Measurements from ENCODE around the gene IFT80.

DNA sequence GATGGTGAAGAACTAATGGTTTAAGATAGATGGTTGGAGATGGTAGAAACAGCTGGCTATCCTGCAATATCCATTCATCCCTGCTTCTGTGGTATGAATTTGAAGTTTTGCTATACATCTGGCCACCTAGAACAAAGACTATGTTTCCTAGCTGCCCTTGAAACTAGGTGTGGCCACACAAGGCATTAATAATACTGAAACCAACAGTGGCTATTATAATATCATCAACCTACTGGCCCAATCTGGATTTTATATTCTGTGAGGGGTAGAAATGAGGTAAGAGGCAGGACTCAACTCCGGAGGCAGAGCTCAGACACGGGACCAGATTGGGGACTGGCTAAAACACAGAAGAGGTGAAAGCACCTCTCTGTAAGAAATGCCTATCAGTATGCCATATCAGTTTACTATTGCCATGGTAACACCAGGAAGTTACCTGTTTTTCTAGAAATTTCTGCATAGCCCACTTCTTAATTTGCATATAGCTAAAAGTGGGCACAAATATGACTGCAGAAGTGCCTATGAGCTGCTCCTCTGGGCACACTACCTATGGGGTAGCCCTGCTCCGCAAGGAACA is 8.4 kb downstream of the IFT80 start:
- no peak for TF ChIP-seq JUND (IDR thresholded peaks at IDR 0.05)
- TF ChIP-seq, protein P1, sequence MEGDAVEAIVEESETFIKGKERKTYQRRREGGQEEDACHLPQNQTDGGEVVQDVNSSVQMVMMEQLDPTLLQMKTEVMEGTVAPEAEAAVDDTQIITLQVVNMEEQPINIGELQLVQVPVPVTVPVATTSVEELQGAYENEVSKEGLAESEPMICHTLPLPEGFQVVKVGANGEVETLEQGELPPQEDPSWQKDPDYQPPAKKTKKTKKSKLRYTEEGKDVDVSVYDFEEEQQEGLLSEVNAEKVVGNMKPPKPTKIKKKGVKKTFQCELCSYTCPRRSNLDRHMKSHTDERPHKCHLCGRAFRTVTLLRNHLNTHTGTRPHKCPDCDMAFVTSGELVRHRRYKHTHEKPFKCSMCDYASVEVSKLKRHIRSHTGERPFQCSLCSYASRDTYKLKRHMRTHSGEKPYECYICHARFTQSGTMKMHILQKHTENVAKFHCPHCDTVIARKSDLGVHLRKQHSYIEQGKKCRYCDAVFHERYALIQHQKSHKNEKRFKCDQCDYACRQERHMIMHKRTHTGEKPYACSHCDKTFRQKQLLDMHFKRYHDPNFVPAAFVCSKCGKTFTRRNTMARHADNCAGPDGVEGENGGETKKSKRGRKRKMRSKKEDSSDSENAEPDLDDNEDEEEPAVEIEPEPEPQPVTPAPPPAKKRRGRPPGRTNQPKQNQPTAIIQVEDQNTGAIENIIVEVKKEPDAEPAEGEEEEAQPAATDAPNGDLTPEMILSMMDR (IDR thresholded peaks at IDR 0.05) = no peak
- no peak for TF ChIP-seq TAF1 (IDR thresholded peaks at IDR 0.05; ENCODE audit: borderline replicate concordance, low read depth, low read length)
- no peak for TF ChIP-seq EZH2phosphoT487 (IDR thresholded peaks at IDR 0.05; ENCODE audit: borderline replicate concordance, low read depth)
- TF ChIP-seq RFX5 (IDR thresholded peaks at IDR 0.05; ENCODE audit: low read length) = no peak
- TF ChIP-seq, protein P2, sequence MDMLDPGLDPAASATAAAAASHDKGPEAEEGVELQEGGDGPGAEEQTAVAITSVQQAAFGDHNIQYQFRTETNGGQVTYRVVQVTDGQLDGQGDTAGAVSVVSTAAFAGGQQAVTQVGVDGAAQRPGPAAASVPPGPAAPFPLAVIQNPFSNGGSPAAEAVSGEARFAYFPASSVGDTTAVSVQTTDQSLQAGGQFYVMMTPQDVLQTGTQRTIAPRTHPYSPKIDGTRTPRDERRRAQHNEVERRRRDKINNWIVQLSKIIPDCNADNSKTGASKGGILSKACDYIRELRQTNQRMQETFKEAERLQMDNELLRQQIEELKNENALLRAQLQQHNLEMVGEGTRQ (IDR thresholded peaks at IDR 0.05; ENCODE audit: borderline replicate concordance, low read depth, low read length) = no peak
- TF ChIP-seq, protein P3, sequence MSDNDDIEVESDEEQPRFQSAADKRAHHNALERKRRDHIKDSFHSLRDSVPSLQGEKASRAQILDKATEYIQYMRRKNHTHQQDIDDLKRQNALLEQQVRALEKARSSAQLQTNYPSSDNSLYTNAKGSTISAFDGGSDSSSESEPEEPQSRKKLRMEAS (IDR thresholded peaks at IDR 0.05; ENCODE audit: low read depth) = no peak
- no peak for TF ChIP-seq RAD21 (IDR thresholded peaks at IDR 0.05; ENCODE audit: low read length)
- no peak for TF ChIP-seq POLR2AphosphoS5 (IDR thresholded peaks at IDR 0.05; ENCODE audit: low read depth, low read length)
- TF ChIP-seq SMC3 (IDR thresholded peaks at IDR 0.05; ENCODE audit: low read depth, low read length) = no peak
- TF ChIP-seq, protein P4, sequence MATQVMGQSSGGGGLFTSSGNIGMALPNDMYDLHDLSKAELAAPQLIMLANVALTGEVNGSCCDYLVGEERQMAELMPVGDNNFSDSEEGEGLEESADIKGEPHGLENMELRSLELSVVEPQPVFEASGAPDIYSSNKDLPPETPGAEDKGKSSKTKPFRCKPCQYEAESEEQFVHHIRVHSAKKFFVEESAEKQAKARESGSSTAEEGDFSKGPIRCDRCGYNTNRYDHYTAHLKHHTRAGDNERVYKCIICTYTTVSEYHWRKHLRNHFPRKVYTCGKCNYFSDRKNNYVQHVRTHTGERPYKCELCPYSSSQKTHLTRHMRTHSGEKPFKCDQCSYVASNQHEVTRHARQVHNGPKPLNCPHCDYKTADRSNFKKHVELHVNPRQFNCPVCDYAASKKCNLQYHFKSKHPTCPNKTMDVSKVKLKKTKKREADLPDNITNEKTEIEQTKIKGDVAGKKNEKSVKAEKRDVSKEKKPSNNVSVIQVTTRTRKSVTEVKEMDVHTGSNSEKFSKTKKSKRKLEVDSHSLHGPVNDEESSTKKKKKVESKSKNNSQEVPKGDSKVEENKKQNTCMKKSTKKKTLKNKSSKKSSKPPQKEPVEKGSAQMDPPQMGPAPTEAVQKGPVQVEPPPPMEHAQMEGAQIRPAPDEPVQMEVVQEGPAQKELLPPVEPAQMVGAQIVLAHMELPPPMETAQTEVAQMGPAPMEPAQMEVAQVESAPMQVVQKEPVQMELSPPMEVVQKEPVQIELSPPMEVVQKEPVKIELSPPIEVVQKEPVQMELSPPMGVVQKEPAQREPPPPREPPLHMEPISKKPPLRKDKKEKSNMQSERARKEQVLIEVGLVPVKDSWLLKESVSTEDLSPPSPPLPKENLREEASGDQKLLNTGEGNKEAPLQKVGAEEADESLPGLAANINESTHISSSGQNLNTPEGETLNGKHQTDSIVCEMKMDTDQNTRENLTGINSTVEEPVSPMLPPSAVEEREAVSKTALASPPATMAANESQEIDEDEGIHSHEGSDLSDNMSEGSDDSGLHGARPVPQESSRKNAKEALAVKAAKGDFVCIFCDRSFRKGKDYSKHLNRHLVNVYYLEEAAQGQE (IDR thresholded peaks at IDR 0.05; ENCODE audit: low read depth, low read length) = no peak
